ENCODE results near the gene PRG2. TPM values are rescaled to one million over a fixed set of nuclear protein-coding genes. Genes with fewer than 3 reads are reported as not detected.
"Not testable (repeated sequence)": the region's sequence is repeated elsewhere in the genome, so short reads cannot be mapped to it uniquely, and the experiment has no call there.

The PRG2 gene
- polyA plus RNA-seq, 3 donors: 1.1 TPM; not detected in 2

DNA sequence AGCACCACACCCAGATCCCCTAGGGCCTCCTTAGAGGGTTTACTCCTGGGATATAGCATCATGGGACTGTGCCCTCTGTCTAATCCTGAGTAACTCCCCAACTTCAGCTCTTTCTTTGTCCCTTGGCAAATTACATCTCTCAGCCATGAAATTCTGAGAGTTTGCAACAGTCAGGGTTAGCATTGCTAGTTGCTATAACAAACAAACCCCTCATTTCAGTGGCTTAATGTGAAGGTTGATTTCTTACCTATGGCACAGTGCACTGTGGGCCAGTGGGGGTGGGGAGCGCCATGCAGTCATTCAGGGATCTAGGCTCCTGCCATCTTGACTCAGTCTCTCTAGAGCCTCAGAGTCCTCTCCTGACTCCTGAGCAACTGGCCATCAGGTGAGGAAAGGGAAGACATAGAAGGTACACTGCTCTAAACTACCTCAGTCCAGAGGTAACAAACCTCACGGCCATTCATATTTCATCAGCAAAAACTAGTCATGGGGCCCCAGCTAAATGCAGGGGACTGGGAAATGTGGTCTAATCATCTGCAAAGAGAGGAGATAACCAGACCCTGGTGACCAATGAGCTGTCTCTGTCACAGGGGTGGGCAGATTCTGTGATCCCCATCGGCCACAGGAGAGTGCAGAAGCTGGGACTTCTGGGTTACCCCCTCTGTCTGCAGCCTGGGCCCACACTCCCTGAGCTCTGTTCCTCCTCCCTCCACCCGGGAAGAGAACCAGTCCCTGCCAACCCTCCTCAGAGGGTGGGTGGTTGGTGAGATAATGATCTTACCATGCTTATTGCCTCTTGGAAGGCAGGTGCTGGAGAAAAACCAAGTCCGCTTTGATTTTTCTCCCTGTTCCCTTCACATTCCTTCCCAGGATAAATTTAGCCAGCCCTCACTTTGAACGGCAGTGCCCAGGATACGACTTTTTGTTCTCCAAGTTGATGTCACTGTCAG, 27.0 kb downstream of the PRG2 start:
- DNase-seq: no peak
- Histone ChIP-seq H3K27me3 (ENCODE audit: control insufficient read depth in 2 of 2, insufficient read depth in 2 of 2, low read length in 2 of 2) (no peaks in the 10 kb centered on the region), H3K27ac (ENCODE audit: low read depth in 1 of 2, low read length in 2 of 2) (no peak overlapping the region), H2AFZ (ENCODE audit: insufficient read depth, low read depth, low read length, poor library complexity, severe bottlenecking) (no peak overlapping the region), H3K36me3 (replicated peaks in 1 of 2; ENCODE audit: control insufficient read depth in 1 of 2, insufficient read depth in 2 of 2, low read length in 2 of 2) (no peaks in the 10 kb centered on the region), H3K4me1 (ENCODE audit: control insufficient read depth in 1 of 2, insufficient read depth in 2 of 2, low read length in 2 of 2) (peaks cover 5 to 7% of the 10 kb centered on the region in 2 donors), H3K4me3 (replicated peaks in 1 of 3; ENCODE audit: low read depth in 2 of 3, low read length in 3 of 3) (no peak overlapping the region), H3K79me2 (ENCODE audit: insufficient read depth, low read length) (no peaks in the 10 kb centered on the region), H3K9ac (ENCODE audit: insufficient read depth, low read length, poor library complexity, severe bottlenecking) (no peak overlapping the region), H3K9me3 (replicated peaks in 1 of 2; ENCODE audit: control insufficient read depth in 1 of 2, insufficient read depth in 1 of 2, low read length in 2 of 2) (no peaks in the 10 kb centered on the region), H4K20me1 (ENCODE audit: insufficient read depth, low read length) (no peaks in the 10 kb centered on the region), H3K4me2 (replicated peaks; ENCODE audit: extremely low read depth, low read length, poor library complexity, severe bottlenecking) (no peak overlapping the region)
- peaks cover 4% of the 10 kb centered on the region for H3K4me1 Mint-ChIP-seq
- intact Hi-C loops (cut with micrococcal nuclease): no loop called here
- H3K4me3 Mint-ChIP-seq: no peak overlapping the region
- WGBS (ENCODE audit: insufficient coverage): 91% methylated on average over 3 of the region's 7 CpGs
- peaks cover 2 to 5% (median 5%) of the 10 kb centered on the region in 3 donors for H3K27me3 Mint-ChIP-seq (ENCODE audit: low read depth in 3 of 3)
- H3K36me3 Mint-ChIP-seq: no peaks in the 10 kb centered on the region
- no peak overlapping the region for H3K27ac Mint-ChIP-seq
- H3K9me3 Mint-ChIP-seq: peaks cover 0 to 12% (median 0%) of the 10 kb centered on the region in 7 donors
- TF ChIP-seq, protein P1, sequence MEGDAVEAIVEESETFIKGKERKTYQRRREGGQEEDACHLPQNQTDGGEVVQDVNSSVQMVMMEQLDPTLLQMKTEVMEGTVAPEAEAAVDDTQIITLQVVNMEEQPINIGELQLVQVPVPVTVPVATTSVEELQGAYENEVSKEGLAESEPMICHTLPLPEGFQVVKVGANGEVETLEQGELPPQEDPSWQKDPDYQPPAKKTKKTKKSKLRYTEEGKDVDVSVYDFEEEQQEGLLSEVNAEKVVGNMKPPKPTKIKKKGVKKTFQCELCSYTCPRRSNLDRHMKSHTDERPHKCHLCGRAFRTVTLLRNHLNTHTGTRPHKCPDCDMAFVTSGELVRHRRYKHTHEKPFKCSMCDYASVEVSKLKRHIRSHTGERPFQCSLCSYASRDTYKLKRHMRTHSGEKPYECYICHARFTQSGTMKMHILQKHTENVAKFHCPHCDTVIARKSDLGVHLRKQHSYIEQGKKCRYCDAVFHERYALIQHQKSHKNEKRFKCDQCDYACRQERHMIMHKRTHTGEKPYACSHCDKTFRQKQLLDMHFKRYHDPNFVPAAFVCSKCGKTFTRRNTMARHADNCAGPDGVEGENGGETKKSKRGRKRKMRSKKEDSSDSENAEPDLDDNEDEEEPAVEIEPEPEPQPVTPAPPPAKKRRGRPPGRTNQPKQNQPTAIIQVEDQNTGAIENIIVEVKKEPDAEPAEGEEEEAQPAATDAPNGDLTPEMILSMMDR (IDR thresholded peaks at IDR 0.05): no peak

DNA sequence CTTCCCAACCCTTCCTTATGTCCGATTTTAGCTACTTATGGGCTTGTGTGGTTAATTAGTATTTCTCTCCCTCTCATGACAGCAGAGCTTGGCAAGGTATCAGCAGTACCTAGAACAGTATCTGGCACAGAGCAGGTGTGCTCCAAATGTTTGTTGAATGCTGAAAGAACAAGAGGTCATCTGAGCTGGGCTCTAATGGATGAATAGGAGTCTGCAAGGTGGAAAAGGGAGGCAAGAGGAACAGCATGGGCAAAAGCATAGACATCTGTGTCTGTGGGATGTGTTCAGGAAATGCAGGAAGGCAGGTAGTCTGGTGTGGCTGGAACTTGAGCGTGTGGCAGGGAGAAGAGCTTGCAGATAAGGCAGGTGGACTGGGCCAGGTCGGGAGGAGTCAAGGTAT, 28.5 kb downstream of the PRG2 start:
- no peak overlapping the region for H3K4me3 ChIP-seq (replicated peaks in 1 of 3; ENCODE audit: low read depth in 2 of 3, low read length in 3 of 3)

DNA sequence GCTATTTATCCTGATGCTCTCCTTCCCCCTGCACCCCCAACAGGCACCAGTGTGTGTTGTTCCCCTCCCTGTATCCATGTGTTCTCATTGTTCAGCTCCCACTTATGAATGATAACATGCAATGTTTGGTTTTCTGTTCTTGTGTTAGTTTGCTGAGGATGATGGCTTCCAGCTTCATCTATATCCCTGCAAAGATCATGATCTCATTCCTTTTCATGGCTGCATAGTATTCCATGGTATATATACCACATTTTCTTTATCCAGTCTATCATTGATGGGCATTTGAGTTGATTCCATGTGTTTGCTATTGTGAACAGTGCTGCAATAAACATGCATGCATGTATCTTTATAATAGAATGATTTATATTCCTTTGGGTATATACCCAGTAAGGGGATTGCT, 29.0 kb downstream of the PRG2 start:
- H3K36me3 Mint-ChIP-seq; H3K4me1 Mint-ChIP-seq; H3K36me3 ChIP-seq (replicated peaks in 1 of 2; ENCODE audit: control insufficient read depth in 1 of 2, insufficient read depth in 2 of 2, low read length in 2 of 2); H3K9ac ChIP-seq (ENCODE audit: insufficient read depth, low read length, poor library complexity, severe bottlenecking); H3K27me3 Mint-ChIP-seq (ENCODE audit: low read depth in 3 of 3); H3K79me2 ChIP-seq (ENCODE audit: insufficient read depth, low read length); H3K4me3 Mint-ChIP-seq; H3K9me3 Mint-ChIP-seq; H2AFZ ChIP-seq (ENCODE audit: insufficient read depth, low read depth, low read length, poor library complexity, severe bottlenecking); intact Hi-C loops (cut with micrococcal nuclease); H3K27me3 ChIP-seq (ENCODE audit: control insufficient read depth in 2 of 2, insufficient read depth in 2 of 2, low read length in 2 of 2); H3K27ac ChIP-seq (ENCODE audit: low read depth in 1 of 2, low read length in 2 of 2); DNase-seq; H3K4me2 ChIP-seq (replicated peaks; ENCODE audit: extremely low read depth, low read length, poor library complexity, severe bottlenecking); H4K20me1 ChIP-seq (ENCODE audit: insufficient read depth, low read length); H3K27ac Mint-ChIP-seq; H3K9me3 ChIP-seq (replicated peaks in 1 of 2; ENCODE audit: control insufficient read depth in 1 of 2, insufficient read depth in 1 of 2, low read length in 2 of 2); H3K4me1 ChIP-seq (ENCODE audit: control insufficient read depth in 1 of 2, insufficient read depth in 2 of 2, low read length in 2 of 2); H3K4me3 ChIP-seq (replicated peaks in 1 of 3; ENCODE audit: low read depth in 2 of 3, low read length in 3 of 3): not testable (repeated sequence)

More for the DNA sequence above, 28.5 kb downstream of the PRG2 start:
- Histone ChIP-seq H3K27ac (ENCODE audit: low read depth in 1 of 2, low read length in 2 of 2) (no peak overlapping the region), H4K20me1 (ENCODE audit: insufficient read depth, low read length) (no peaks in the 10 kb centered on the region), H3K27me3 (ENCODE audit: control insufficient read depth in 2 of 2, insufficient read depth in 2 of 2, low read length in 2 of 2) (no peaks in the 10 kb centered on the region), H3K79me2 (ENCODE audit: insufficient read depth, low read length) (no peaks in the 10 kb centered on the region), H3K4me2 (replicated peaks; ENCODE audit: extremely low read depth, low read length, poor library complexity, severe bottlenecking) (no peak overlapping the region), H3K36me3 (replicated peaks in 1 of 2; ENCODE audit: control insufficient read depth in 1 of 2, insufficient read depth in 2 of 2, low read length in 2 of 2) (no peaks in the 10 kb centered on the region), H3K9ac (ENCODE audit: insufficient read depth, low read length, poor library complexity, severe bottlenecking) (no peak overlapping the region), H3K9me3 (replicated peaks in 1 of 2; ENCODE audit: control insufficient read depth in 1 of 2, insufficient read depth in 1 of 2, low read length in 2 of 2) (no peaks in the 10 kb centered on the region), H3K4me1 (ENCODE audit: control insufficient read depth in 1 of 2, insufficient read depth in 2 of 2, low read length in 2 of 2) (peaks cover 0 to 2% of the 10 kb centered on the region in 2 donors), H2AFZ (ENCODE audit: insufficient read depth, low read depth, low read length, poor library complexity, severe bottlenecking) (no peak overlapping the region)
- H3K4me1 Mint-ChIP-seq: no peaks in the 10 kb centered on the region
- TF ChIP-seq, protein P1 (IDR thresholded peaks at IDR 0.05): no peak
- no peaks in the 10 kb centered on the region for H3K36me3 Mint-ChIP-seq
- no peak overlapping the region for H3K4me3 Mint-ChIP-seq
- no CpG with 5 or more reads among the region's 3 CpGs for WGBS (ENCODE audit: insufficient coverage)
- DNase-seq: no peak
- no peak overlapping the region for H3K27ac Mint-ChIP-seq
- peaks cover 0 to 8% (median 0%) of the 10 kb centered on the region in 7 donors for H3K9me3 Mint-ChIP-seq
- peaks cover 0 to 5% (median 2%) of the 10 kb centered on the region in 3 donors for H3K27me3 Mint-ChIP-seq (ENCODE audit: low read depth in 3 of 3)
- intact Hi-C loops (cut with micrococcal nuclease): no loop called here
